ENCODE results near the gene SIK3. TPM values are rescaled to one million over a fixed set of nuclear protein-coding genes. Genes with fewer than 3 reads are reported as not detected.

Gene SIK3
- polyA plus RNA-seq, 1 experiment, result 7.3 TPM

DNA sequence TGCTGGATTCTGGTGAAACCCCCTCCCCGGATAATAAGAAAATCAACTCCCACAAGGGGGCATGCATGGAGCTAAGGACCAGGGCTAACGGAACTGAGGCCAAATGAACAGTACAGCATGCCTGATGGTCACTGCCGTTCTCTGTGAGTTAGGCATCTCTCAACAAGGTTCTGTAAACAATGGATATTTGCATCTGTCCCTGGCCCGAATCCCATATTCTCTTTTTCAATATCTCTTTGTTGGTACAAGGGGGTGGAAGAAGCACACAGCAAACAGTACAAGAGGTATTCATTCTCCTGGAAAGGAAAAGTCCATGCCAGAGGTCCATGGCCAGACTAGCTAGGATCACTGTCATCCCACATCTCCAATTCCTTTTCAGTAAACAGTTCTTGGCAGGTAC, 228.6 kb downstream of the SIK3 start:
- POLR2A ChIA-PET, result no interaction called here
- Histone ChIP-seq H3K27me3 (ENCODE audit: control insufficient read depth, insufficient read depth, low read length) (no peaks in the 10 kb centered on the region), H3K36me3 (ENCODE audit: control insufficient read depth, insufficient read depth, low read length) (peaks cover 9% of the 10 kb centered on the region), H3K4me3 (ENCODE audit: low read depth, low read length) (no peak overlapping the region)
- no peak for DNase-seq (ENCODE audit: low read depth)
- CTCF ChIA-PET, result interaction anchor here (0.8 to 1.6 kb wide), 3 partner anchors 10 to 237 kb away, joined by 3 read pairs; no protein-coding TSS in a partner anchor
- TF ChIP-seq, protein P1, sequence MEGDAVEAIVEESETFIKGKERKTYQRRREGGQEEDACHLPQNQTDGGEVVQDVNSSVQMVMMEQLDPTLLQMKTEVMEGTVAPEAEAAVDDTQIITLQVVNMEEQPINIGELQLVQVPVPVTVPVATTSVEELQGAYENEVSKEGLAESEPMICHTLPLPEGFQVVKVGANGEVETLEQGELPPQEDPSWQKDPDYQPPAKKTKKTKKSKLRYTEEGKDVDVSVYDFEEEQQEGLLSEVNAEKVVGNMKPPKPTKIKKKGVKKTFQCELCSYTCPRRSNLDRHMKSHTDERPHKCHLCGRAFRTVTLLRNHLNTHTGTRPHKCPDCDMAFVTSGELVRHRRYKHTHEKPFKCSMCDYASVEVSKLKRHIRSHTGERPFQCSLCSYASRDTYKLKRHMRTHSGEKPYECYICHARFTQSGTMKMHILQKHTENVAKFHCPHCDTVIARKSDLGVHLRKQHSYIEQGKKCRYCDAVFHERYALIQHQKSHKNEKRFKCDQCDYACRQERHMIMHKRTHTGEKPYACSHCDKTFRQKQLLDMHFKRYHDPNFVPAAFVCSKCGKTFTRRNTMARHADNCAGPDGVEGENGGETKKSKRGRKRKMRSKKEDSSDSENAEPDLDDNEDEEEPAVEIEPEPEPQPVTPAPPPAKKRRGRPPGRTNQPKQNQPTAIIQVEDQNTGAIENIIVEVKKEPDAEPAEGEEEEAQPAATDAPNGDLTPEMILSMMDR (IDR thresholded peaks at IDR 0.05; ENCODE audit: insufficient read depth, low read depth, low read length), result no peak

GRCh38 chr11:116868066-116868465, 230.2 kb downstream of the SIK3 start:
- Histone ChIP-seq H3K36me3 (ENCODE audit: control insufficient read depth, insufficient read depth, low read length) (peaks cover 5% of the 10 kb centered on the region), H3K27me3 (ENCODE audit: control insufficient read depth, insufficient read depth, low read length) (no peaks in the 10 kb centered on the region), H3K4me3 (ENCODE audit: low read depth, low read length) (no peak overlapping the region)
- ChIA-PET CTCF (interaction anchor here (0.6 to 0.9 kb wide), 2 partner anchors 12 to 45 kb away, joined by 3 read pairs; no protein-coding TSS in a partner anchor), POLR2A (no interaction called here)
- TF ChIP-seq, protein P1 (IDR thresholded peaks at IDR 0.05; ENCODE audit: insufficient read depth, low read depth, low read length), result no peak
- DNase-seq (ENCODE audit: low read depth), result no peak

DNA sequence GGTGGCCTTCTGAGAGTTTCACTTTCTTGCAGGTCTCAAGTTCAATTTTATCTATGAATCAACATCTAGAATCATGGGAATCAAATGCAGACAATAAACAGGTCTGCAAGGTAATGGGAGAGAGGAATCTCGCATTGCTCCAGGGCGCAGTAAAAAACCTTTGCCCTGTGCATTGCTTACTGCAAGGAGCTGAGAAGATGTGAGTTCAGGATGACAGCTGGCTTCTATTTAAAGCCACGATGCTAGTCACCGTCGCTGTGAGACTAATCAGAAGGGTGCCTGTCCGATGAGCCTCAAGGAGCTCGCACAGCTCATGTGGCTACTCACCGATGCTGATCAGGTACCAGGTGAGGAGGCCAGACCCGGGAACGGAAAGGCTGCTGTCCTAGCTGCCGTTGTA, 230.6 kb downstream of the SIK3 start:
- DNase-seq (ENCODE audit: low read depth), result no peak
- Histone ChIP-seq H3K4me3 (ENCODE audit: low read depth, low read length) (no peak overlapping the region), H3K36me3 (ENCODE audit: control insufficient read depth, insufficient read depth, low read length) (peaks cover 5% of the 10 kb centered on the region), H3K27me3 (ENCODE audit: control insufficient read depth, insufficient read depth, low read length) (no peaks in the 10 kb centered on the region)
- POLR2A ChIA-PET, result no interaction called here
- CTCF ChIA-PET, result interaction anchor here (0.6 to 3.3 kb wide), 3 partner anchors 12 to 45 kb away, joined by 3 to 13 read pairs (median 3); no protein-coding TSS in a partner anchor
- TF ChIP-seq, protein P1 (IDR thresholded peaks at IDR 0.05; ENCODE audit: insufficient read depth, low read depth, low read length), result no peak

- no peak overlapping the region for H3K4me3 ChIP-seq (ENCODE audit: low read depth, low read length)
- no peak for DNase-seq (ENCODE audit: low read depth)
- POLR2A ChIA-PET, result no interaction called here
- TF ChIP-seq, protein P1 (IDR thresholded peaks at IDR 0.05; ENCODE audit: insufficient read depth, low read depth, low read length), result no peak
- H3K27me3 ChIP-seq (ENCODE audit: control insufficient read depth, insufficient read depth, low read length), result no peaks in the 10 kb centered on the region
- H3K36me3 ChIP-seq (ENCODE audit: control insufficient read depth, insufficient read depth, low read length), result peaks cover 5% of the 10 kb centered on the region
- CTCF ChIA-PET, result interaction anchor here (0.6 to 3.3 kb wide), 6 partner anchors 13 to 239 kb away, joined by 3 to 13 read pairs (median 3); partner anchors contain the start of gene APOA5
These were observed 231.3 kb downstream of the SIK3 start for GRCh38 chr11:116866804-116867455.

GRCh38 chr11:116865696-116866095, 232.5 kb downstream of the SIK3 start:
- Histone ChIP-seq H3K36me3 (ENCODE audit: control insufficient read depth, insufficient read depth, low read length) (peaks cover 5% of the 10 kb centered on the region), H3K4me3 (ENCODE audit: low read depth, low read length) (no peak overlapping the region), H3K27me3 (ENCODE audit: control insufficient read depth, insufficient read depth, low read length) (no peaks in the 10 kb centered on the region)
- ChIA-PET CTCF (interaction anchor here (2.0 to 3.3 kb wide), 3 partner anchors 12 to 76 kb away, joined by 5 to 13 read pairs (median 6); no protein-coding TSS in a partner anchor), POLR2A (no interaction called here)
- TF ChIP-seq, protein P1 (IDR thresholded peaks at IDR 0.05; ENCODE audit: insufficient read depth, low read depth, low read length), result no peak
- DNase-seq (ENCODE audit: low read depth), result peak; percentile 85

Measured in BJ (cell line).